Activated T-helper 1 cell treated with Interleukin-2 at 50 U/mL for 16 hours (primary cell): ENCODE measurements around the gene MTERF4.
"Not testable (repeated sequence)": the region's sequence is repeated elsewhere in the genome, so short reads cannot be mapped to it uniquely, and the experiment has no call there.

Experiments used
- DNase-seq: peaks from one replicate; pipeline ENCODE4 v3.0.0-alpha.2; 2020; ENCODE audit warnings: low read depth

Gene MTERF4

DNA sequence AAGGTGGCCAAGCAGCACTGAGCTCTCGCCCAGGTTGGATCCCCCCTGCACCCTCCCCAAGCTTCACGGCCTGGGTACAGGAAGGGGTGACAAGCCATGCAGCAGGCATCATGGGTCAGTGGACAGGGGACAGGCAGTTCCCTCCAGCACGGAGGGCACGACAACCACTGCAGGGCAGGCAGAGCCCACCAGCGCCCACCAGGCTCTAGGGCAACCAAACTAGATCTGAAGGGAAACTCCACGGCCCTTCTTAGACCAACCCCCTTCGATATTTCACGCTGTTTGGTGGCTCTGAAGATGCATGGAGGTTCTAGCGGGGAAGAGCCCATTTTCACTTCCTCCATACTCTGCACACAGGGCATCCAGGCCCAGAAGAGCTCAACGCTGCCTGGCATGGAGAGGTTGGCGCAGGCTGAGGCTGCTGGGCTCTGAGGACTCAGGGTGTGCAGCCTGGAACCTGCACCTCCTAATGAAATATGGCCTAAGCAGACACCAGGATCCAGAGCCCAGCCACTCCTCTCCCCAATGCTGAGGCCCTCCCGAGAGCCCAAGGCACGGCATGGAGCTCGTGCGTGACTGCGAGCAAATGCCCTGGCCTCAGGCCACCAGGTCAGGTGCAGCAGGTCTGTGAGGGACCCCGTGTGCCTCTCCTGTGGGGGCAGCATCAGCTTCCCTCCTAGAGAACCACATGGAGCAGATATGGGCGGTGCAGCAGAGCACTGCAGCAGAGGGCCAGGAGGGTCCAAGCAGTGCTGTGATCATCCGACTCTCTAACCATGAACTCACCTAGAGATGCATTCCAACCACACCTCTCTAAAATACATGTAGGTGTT, 8.7 kb upstream of the MTERF4 start:
- no peak for DNase-seq

DNA sequence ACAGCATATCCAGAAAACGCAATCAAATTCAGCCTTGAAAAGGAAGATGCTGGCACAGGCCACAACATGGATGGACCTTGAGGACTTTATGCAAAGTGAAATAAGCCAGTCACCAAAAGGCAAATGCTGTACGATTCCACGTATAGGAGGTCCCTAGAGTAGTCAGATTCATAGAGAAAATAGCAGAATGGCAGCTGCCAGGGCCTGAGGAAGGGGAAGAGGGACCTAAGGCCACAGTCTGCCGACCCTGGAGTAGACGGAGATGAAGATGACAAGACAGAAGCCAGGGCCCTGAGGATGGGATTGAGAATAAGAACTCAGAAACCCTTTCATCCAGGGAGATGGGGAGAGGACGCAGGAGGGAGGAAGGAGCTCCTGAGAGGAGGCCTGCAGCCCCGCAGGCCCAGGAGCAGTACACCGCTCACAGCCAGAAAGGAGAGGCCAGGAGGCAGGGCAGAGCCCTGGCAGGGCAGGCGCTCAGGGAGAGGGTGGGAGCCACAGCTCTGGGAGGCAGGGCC, 8.1 kb upstream of the MTERF4 start:
- DNase-seq = no peak

DNA sequence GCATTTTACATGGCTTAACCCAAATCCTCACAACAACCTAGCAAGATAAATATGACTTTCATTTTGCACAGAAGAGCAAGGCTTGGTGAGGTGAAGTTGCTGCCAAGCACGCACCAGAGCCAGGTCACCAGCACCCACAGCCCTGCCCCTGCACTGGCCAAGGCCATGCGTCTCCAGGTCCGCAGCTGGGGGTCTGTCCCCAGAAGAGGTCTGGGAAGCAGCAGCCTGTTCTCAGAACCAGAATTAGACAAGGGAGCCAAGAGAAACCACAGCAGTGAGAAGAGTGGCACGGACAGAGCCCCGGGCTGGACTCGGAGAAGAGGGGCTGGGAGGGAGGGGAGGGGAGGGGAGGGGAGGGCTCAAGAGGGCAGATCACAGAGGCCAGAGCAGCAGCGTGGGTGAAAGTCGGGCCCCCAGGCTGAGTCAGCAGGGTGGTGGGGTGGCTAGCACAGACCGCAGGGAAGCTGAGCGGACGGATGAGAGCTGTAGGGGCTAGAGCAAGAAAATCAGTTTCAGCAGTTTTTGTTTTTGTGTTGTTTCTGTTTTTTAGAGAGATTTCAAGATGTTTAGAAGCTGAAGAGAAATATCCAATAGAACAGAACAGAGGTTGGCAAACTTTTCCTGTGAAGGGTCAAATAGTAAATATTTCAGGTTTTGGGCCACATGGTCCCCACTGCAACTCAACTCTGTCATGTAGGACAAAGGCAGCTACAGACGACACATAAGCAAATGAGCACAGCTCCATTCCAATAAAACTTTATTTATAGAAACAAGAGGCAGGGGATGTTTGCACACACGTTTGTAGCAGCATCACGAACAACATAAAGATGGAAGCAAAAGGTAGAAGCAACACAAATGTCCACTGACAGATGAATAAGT, 7.4 kb upstream of the MTERF4 start:
- DNase-seq = no peak

DNA sequence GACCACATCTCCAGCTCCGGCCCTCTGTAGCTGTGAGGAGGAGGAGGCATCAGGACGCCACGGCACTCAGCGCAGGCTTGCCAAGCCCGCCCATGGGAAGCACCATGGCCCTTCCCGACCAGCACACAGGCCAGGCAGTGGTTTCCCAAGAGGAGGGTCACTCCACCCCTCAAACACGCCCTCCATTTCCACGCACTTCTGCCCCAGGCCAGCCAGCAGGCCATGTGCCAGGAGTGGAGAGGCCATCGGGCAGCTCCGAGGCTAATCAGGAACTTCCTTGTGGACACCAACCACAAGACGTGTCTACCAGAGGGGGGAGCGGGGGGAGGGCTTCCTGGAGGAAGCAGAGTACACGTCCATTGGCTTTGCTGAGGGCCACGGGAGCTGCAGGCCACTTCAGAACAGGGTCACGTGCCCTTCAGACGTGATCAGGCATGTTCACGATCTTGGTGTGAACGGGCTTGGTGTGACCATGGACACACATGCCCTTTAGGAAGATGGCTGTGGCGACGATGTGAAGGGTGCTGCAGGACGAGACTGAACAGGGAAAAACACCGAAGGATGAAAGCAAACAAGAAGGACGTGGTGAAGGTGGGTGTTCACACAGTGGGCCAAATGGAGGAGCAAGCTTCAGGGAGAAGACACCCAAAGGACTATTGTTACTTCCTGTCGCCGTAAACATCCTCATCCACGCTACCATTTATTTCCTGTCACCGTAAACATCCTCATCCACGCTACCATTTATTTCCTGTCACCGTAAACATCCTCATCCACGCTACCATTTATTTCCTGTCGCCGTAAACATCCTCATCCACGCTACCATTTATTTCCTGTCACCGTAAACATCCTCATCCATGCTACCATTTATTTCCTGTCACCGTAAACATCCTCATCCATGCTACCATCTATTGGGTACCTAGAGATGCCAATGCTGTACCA, 6.5 kb upstream of the MTERF4 start:
- DNase-seq = no peak

DNA sequence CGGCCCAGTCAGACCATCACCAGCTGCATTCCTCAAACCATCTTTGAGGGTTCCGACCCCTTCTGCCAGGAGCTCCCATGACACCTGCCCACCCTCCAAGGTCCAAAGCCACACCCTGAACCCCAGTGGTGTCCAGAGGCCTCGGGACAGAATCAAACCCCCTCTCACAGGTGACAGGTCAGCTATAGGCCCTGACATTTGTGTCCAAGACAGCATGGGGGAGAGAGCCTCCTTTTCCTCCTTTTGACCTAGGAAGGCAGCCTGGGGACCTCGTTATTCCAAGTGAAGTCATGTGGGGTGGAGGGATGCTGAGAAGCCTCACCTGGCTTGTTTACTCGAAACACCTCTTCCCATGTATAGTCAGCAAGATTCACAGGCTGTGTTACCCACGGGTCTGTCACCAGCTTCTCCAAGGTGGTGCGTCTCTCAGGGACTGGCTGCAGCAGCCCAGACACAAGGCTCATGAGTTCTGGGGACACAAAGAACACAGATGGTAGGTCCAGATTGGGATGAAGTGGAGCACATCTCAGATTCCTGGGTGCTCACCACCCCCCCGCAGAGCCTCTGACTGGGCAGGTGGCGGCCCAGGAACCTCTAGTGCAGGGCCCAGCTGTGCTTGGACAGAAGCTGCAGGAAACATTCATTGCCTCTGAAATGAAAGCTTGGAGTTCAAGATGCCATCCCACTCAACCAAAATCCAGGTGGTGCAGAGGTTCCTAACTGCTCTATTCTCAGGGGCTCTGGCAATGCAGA, 5.1 kb upstream of the MTERF4 start:
- no peak for DNase-seq

DNA sequence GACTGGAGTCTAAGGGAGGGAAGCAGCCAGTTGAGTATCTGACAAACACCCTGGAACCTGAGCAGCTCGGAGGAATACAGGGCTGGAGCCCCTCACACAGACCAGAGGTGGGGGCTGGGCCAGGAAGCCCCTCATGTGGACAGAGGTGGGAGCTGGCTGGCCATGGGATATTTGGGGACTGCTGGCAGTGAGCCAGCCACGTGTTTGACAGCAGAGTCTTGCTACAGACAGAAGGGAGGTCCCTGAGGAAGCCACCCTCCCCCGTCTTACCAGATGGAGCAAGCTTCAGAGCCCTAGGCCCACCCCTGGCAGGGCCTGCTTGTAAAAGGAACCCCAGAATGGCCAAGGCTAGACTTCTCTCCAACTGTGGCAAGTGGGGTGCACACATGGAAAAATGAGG, 3.6 kb upstream of the MTERF4 start:
- DNase-seq = no peak

DNA sequence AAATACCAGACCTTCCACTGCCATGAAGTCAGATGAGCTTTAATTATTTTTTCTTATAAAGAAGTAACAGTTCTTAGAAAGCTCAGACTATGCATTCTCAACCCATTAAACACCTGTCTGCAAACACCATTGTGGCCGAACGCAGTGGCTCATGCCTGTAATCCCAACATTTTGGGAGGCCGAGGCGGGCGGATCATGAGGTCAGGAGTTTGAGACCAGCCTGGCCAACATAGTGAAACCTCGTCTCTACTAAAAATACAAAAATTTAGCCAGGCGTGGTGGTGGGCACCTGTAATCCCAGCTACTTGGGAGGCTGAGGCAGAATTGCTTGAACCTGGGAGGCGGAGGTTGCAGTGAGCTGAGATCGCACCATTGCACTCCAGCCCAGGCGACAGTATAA, 2.5 kb upstream of the MTERF4 start:
- not testable (repeated sequence) for DNase-seq

DNA sequence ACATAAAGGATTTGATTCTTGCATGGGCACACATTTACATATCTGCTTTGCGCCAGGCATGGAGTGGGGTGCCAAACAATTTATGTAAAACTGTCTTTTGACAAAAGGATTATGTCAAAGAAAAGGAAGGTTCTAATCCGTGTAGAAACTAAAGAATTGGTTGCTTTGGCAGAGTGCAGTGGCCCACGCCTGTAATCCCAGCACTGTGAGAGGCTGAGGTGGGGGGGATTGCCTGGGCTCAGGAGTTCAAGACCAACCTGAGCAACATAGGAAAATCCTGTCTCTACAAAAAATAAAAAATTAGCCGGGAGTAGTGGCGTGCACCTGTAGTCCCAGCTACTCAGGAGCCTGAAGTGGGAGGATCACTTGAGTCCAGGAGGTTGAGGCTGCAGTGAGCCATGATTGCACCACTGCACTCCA, 1.1 kb upstream of the MTERF4 start:
- DNase-seq = no peak

DNA sequence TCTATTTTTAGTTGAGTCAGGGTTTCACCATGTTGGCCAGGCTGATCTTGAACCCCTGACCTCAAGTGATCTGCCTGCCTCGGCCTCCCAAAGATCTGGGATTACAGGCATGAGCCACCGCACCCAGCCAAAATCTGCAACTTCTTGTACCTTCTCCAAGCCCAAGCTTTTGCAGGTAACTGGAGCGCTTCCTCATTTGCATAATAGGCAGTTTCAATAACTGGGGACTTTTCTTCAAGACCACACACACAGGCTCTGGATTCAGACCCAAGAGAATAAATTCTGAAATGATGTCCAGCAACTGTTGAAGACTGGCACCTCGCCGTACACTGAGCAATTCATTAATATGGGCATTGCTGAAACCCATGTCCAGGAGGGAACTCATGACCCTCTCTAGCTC, 2.8 kb downstream of the MTERF4 start:
- no peak for DNase-seq

DNA sequence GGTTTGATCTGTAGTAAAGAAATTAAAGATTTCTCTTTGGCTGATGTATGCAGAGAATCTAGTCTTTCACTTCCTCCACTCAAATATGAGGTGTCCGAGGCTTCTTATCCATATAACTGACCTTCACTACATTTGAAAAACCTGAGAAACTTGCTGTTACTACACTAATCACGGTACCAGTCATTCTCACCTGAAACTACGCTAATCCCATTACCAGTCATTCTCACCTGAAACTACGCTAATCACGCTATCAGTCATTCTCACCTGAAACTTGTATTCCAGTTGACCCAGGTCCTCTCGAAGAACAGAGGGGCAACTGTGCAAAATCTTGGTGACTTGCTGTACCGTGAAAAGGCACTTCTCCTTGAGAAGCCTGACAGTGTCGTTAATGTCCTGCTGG, 5.1 kb downstream of the MTERF4 start:
- no peak for DNase-seq

DNA sequence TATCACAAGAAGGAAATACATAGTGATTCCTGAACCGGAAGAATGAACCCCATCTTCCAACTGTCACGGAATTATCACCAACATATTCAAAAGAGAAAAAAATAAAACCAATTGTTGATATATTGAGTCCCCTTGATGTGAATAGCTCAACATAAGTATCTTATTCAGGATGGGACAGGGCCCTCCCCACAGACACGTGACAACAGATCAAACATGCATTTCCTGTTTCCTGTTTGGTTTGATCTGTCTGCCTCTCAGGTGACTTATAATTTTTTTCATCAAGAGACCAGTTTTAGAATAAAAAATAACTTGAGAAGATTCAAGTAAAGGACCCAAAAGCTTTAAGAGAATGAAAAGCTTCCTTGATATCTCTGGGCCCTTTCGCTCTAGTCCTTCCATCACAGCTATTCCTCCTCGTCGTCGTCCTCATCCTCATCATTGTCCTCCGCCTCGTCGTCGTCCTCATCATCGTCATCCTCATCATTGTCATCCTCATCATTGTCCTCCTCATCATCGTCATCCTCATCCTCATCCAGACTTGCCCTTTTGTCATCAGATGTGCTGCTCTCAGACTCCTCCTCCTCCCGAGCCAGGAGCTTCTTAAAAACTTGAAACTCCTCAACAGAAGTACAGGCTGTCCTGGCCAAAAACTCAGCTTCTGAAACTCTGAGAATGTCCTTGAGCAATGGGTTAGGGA, 6.3 kb downstream of the MTERF4 start:
- peak; percentile 43 for DNase-seq

DNA sequence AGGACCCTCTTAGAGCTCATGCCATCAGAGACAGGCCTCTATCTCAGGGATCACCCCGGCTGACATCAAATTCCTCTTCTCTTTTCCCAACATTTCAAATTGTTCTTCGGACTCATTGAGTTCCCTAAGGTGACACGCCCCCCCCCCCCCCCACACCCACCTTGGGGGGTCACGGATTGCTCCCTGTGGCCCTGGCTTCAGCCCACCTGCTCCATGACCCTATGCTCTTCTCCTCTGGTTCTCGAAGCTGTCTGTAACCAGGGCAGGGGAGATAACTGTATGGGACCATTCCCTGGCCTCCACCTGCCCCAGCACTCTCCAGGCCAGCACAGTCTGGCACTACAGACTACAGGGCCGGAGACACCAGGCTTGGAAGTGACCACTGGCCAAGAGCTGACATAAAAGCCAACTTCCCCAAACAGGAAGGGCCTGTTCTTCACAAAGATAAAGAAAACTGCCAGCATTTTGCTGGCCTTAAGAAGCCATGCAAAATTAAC, 7.1 kb downstream of the MTERF4 start:
- no peak for DNase-seq

DNA sequence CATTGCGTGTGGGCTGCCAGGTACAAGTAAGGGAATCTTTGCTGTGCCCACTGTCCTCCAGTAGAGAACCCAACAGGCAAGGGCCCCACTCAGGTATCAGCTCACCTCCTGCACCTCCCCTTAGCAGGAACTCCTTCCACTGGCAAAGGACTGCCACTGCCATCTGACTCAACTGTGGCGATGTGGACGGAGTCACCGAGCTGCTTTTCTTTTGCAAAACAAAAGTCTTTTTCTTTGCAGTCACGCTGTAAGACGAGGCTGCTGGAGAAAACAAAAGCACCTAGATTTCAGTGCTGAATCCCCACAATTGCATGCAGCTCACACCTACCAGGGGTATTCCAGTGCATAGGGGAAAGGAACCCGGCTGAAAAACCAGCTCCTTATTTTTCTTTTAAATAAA, 7.9 kb downstream of the MTERF4 start:
- DNase-seq = no peak

DNA sequence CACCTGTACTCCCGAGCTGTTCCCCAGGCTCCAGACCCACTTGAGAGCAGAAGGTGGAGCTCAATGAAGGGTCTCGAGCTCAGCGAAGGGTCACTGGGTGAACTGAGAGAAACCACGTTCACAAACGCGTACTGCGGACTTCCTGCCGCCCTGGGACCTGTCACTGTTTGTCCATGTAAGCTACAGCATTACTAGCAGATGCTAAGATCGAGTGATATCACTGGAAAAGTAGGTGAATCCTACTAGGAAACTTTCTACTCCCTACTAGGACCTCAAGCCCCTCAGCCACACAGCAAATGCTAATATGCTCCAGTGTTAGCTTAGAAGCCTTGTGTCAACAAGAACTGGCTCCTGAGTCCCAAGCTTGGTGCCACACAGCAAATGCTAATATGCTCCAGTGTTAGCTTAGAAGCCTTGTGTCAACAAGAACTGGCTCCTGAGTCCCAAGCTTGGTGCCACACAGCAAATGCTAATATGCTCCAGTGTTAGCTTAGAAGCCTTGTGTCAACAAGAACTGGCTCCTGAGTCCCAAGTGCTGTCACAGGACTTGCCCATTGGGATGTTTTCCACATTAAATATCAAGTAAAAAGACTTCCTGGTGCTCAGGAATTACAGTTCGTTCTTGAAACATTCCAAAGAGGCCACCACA, 8.8 kb downstream of the MTERF4 start:
- not testable (repeated sequence) for DNase-seq

DNA sequence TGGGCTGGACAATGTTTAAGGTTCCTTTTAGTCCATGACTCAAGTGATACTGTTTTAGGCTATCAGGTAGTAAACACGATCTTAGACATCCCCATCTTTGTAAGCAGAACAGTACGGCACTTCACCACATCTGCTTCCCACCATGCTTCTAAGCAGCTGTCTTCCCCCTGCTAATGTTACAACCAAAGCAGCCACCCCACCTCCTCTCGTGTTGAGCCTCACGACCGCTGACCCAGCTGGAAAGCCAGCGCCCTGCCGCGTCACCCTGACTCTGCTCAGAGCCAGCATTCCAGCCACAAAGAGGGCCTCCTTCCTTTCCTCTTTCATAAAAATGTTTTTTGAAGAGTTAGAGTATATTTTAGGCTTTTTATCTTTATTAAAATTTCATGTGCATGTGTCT, 9.4 kb downstream of the MTERF4 start:
- DNase-seq = no peak

DNA sequence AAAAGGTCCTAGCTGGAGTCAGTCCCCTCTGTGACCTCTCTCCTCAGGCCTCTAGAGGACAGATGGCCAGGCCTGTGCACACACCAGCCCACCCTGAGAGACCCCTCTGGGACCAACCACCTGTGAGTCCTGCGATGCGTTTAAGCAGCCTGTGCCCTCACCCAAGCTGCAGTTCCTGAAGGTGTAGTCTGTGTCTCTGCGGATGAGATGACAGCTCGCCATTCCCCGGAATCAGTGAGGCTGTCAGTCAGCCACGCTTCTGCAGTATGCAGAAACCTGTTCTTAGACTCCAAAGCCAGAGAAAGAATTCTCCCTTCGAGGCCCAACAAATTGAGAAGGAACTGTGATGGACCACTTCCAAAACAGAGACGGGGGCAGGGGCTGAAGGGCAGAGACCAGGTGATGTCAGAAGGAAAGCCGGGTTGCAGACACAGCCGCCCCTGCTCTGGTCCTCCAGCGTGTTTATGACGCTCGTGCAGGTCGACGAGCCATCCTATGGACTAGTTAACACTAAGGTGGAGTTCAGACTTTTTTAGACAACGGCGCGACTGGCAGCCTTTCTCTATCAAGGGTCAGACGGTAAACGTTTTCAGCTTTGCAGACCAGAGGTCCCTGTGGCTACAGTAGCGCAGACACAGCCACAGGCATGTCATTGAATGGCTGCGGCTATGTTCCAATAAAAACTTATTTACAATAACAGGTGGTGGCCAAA, 10.2 kb downstream of the MTERF4 start:
- DNase-seq = no peak

DNA sequence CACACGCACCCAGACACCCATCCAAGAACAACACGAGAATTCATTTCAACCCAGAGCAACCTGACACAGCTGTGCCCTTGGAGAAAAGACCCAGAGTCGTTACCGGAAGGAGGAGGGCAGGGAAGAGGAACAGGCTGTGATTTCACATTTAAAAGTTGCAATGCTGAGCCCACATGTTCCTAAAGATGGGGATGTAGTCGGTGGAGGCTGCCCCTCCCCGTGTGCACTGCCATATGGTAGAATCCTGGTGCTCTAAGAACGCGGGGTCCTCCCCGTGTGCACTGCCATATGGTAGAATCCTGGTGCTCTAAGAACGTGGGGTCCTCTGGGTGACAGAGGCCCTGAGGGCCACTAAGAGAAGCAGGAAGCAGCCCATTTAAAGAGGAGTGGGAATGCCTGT, 10.9 kb downstream of the MTERF4 start:
- DNase-seq = no peak

DNA sequence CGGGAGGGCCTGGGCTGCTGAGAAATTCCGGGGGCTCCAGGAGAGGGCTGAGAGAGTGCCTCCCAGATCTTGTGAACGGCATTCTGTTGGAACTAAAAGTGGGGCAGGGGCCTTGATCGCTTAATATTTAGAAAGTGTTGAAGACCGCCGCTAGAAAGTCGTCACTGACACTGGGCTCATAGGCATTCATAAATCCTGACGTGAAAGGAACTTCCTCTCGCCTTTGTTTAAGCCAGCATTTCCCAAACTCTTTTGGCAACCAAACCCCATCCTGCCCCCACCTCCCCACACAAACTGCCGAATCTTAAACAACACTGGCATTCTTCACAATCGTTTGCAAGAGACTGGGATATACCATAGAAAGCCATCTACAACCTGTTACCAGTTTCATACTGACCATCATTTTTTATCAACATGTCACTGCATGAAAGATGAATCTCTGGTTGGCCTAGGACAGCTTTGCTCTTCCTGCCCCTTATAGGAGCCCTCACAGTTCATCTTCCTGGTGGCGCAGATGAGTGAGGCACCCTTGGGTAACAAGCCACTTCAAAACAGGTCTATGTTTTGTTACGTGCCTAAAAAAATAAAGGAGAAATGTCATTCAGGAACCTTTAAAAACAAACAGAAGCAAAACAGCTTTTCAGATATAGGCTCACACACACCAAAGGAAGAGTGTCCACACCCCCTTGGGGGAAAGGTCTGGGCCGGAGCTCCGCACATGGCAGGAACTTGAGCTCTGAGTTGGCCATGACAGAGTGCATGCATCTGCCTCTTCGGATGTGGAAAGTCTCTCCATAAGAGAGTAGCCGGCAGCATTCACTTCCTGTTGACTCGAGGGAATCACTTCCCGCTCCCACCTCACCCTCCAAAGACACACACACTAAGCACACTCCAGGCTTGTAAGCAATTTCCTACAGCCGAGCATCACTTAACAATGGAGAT, 13.0 kb downstream of the MTERF4 start:
- no peak for DNase-seq
